Measurements from ENCODE around the gene GABBR2. TPM values are rescaled to one million over a fixed set of nuclear protein-coding genes. Genes with fewer than 3 reads are reported as not detected.

Gene GABBR2
- total and polyA plus RNA-seq, 2 of the 8 experiments (the other 6 are each of a cell fraction or from before 2014, with no cell fraction given) = 0.50 to 1.2 TPM

- H3K79me2 ChIP-seq (ENCODE audit: control insufficient read depth in 1 of 2, insufficient read depth in 2 of 2, low read length in 2 of 2) = no peaks in the 10 kb centered on the region
- H4K20me1 ChIP-seq (replicated peaks in 1 of 2; ENCODE audit: control insufficient read depth in 1 of 2, insufficient read depth in 2 of 2, low read length in 2 of 2) = peaks cover 0 to 2% of the 10 kb centered on the region in 2 experiments
- ChIA-PET CTCF (ENCODE audit: partially characterized antibody) (no interaction called here), POLR2A (ENCODE audit: partially characterized antibody) (no interaction called here)
- H3K18ac ChIP-seq (ENCODE audit: extremely low read depth, low read length) = no peak overlapping the region
- no peaks in the 10 kb centered on the region for H3K36me3 ChIP-seq (ENCODE audit: control insufficient read depth in 2 of 4, insufficient read depth in 4 of 4, low read length in 3 of 4)
- no peak overlapping the region for H3K4me3 ChIP-seq (ENCODE audit: extremely low read depth in 1 of 4, insufficient read depth in 2 of 4, low read depth in 3 of 4, low read length in 4 of 4)
- 89% methylated on average over 7 of the region's 7 CpGs; no CpG with 5 or more reads in 1 of the 2 experiments for WGBS, 2 experiments (ENCODE audit: extremely low coverage in 1 of 2, insufficient coverage in 1 of 2, insufficient read length in 1 of 2, insufficient replicate concordance in 2 of 2, low coverage in 1 of 2, low lambda C conversion rate in 2 of 2, missing lambda C conversion rate in 1 of 2)
- FAIRE-seq (no peak), DNase-seq (ENCODE audit: low read depth in 1 of 2, low spot score in 2 of 2) (no peak)
- no peak overlapping the region for H3K23ac ChIP-seq (ENCODE audit: insufficient read length)
- H4K5ac ChIP-seq (ENCODE audit: insufficient read length, low read depth, low read length) = no peak overlapping the region
- H3K79me1 ChIP-seq (ENCODE audit: low read depth, low read length) = no peaks in the 10 kb centered on the region
- H4K8ac ChIP-seq (ENCODE audit: extremely low read depth, insufficient read depth, low read length) = no peak overlapping the region
- no peak overlapping the region for H2BK5ac ChIP-seq (ENCODE audit: low read depth, low read length)
- H3K56ac ChIP-seq (replicated peaks; ENCODE audit: insufficient read length, low read depth, low read length) = no peak overlapping the region
- H3K27ac ChIP-seq (ENCODE audit: low read depth, low read length) = no peak overlapping the region
- no peak overlapping the region for H2AK5ac ChIP-seq (ENCODE audit: low read depth, low read length)
- no peak overlapping the region for H2AFZ ChIP-seq (ENCODE audit: low read length)
- H3K4ac ChIP-seq (replicated peaks; ENCODE audit: insufficient read length, low read depth, low read length) = no peak overlapping the region
- H2BK15ac ChIP-seq (ENCODE audit: low read length) = no peak overlapping the region
- H3K9me3 ChIP-seq (ENCODE audit: insufficient read depth in 2 of 2, low read depth in 1 of 2, low read length in 1 of 2) = no peaks in the 10 kb centered on the region
- TF ChIP-seq KDM4A (IDR thresholded peaks at IDR 0.05; ENCODE audit: low read depth, low read length, severe bottlenecking) (no peak), BRCA1 (IDR thresholded peaks at IDR 0.05; ENCODE audit: low read depth, low read length) (no peak), FOSL1 (IDR thresholded peaks at IDR 0.05; ENCODE audit: insufficient read depth, low read depth, low read length) (no peak), KDM1A (IDR thresholded peaks at IDR 0.05; ENCODE audit: borderline replicate concordance, low read length) (no peak), HDAC6 (IDR thresholded peaks at IDR 0.05; ENCODE audit: low read depth, low read length) (no peak), MAFK (IDR thresholded peaks at IDR 0.05; ENCODE audit: low read depth, low read length) (no peak), MAX (IDR thresholded peaks at IDR 0.05) (no peak), TAF1 (IDR thresholded peaks at IDR 0.05; ENCODE audit: low read depth, low read length) (no peak), NRF1 (IDR thresholded peaks at IDR 0.05; ENCODE audit: low read depth, low read length) (no peak), SIX5 (IDR thresholded peaks at IDR 0.05; ENCODE audit: low read depth, low read length) (no peak)
- no peak overlapping the region for H2BK12ac ChIP-seq (ENCODE audit: low read depth, low read length)
- H4K91ac ChIP-seq (replicated peaks; ENCODE audit: insufficient read length, low read length) = no peak overlapping the region
- no peak overlapping the region for H2BK120ac ChIP-seq (replicated peaks; ENCODE audit: low read depth, low read length)
- no peak overlapping the region for H2BK20ac ChIP-seq (ENCODE audit: low read length)
- no peaks in the 10 kb centered on the region for H3K4me1 ChIP-seq (replicated peaks in 1 of 4; ENCODE audit: control insufficient read depth in 3 of 4, insufficient read depth in 4 of 4, low read length in 3 of 4)
- H3K23me2 ChIP-seq (ENCODE audit: low read depth, low read length) = peaks cover 5% of the 10 kb centered on the region; the same call in 1 of the 2 replicates
- H3K14ac ChIP-seq (ENCODE audit: insufficient read length) = no peak overlapping the region
- H3K4me2 ChIP-seq (ENCODE audit: insufficient read depth in 1 of 2, low read depth in 2 of 2, low read length in 2 of 2) = no peak overlapping the region
- H3K27me3 ChIP-seq (replicated peaks in 1 of 4; ENCODE audit: control insufficient read depth in 3 of 4, extremely low read depth in 1 of 4, insufficient read depth in 3 of 4, low read length in 3 of 4) = no peaks in the 10 kb centered on the region
- H3K9ac ChIP-seq (replicated peaks in 1 of 4; ENCODE audit: extremely low read depth in 1 of 4, low read depth in 3 of 4, low read length in 3 of 4) = no peak overlapping the region
Measured at GRCh38 chr9:98572796-98573195, 135.9 kb downstream of the GABBR2 start.

Measured in H1 (cell line).